ENCODE results near the gene ZP4. TPM values are rescaled to one million over a fixed set of nuclear protein-coding genes. Genes with fewer than 3 reads are reported as not detected.
"Not testable (repeated sequence)": the region's sequence is repeated elsewhere in the genome, so short reads cannot be mapped to it uniquely, and the experiment has no call there.

Gene ZP4
- total and polyA plus RNA-seq, 2 experiments from 2014 or later = not detected

DNA sequence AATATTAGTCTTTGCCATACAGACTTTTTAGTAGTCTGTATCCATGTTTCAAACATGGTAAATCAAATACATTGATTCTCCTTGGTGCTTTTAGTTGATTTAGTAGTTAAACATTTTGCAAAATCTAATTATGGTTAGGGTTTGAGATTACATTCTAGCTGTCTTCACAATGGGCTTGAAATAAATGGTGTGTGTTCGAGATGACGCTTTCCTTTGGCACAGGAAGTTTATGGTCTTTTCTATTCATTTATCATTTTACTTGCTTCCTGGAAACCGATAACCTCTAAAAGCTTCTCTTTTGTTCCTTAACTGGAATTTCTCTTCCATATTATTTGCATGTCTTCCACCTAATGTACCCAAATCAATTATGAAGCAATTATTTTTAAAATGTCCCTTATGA is 38.4 kb downstream of the ZP4 start (continued):
- TF ChIP-seq, protein P1, sequence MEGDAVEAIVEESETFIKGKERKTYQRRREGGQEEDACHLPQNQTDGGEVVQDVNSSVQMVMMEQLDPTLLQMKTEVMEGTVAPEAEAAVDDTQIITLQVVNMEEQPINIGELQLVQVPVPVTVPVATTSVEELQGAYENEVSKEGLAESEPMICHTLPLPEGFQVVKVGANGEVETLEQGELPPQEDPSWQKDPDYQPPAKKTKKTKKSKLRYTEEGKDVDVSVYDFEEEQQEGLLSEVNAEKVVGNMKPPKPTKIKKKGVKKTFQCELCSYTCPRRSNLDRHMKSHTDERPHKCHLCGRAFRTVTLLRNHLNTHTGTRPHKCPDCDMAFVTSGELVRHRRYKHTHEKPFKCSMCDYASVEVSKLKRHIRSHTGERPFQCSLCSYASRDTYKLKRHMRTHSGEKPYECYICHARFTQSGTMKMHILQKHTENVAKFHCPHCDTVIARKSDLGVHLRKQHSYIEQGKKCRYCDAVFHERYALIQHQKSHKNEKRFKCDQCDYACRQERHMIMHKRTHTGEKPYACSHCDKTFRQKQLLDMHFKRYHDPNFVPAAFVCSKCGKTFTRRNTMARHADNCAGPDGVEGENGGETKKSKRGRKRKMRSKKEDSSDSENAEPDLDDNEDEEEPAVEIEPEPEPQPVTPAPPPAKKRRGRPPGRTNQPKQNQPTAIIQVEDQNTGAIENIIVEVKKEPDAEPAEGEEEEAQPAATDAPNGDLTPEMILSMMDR (conservative IDR thresholded peaks at IDR 0.05; ENCODE audit: low read depth in 2 of 2) = no peak
- no peak for TF ChIP-seq EZH2phosphoT487 (IDR thresholded peaks at IDR 0.05; ENCODE audit: unreplicated experiment)

DNA sequence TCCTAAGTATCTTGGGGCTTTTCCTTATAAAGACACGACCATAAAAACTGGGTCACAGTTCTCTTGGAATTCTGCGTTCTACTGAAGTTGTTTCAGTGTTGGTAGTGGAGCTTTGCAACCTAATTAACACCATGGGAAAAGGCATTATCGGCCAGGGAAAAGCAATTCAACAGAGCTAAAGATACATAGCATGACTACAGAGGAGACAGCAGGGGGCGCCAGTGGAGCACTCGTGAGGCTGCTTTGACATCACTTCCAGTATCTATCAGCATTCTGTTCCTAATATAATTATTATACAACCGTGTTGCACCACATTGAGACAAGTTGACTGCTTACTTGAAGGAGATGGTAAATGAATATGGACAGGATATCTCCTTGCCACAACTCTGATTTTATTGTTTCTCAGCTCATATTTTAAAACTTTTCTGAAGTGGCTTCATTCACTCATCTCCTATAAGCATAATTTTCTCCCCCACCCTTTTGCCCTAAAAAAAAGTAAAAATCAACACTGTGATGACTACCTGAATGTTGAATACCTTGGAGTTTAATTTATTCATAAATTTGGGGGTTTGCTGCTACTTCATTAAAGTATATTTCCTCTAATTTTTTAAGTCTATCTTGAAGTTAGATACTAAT is 39.4 kb downstream of the ZP4 start:
- Mint-ChIP-seq H3K9me3 (peaks cover 9% of the 10 kb centered on the region; the same call in 2 of the 3 replicates), H3K27me3 (ENCODE audit: insufficient read depth, low read depth, poor library complexity) (no peaks in the 10 kb centered on the region), H3K4me3 (no peak overlapping the region), H3K4me1 (peaks cover 5% of the 10 kb centered on the region; the same call in 2 of the 3 replicates), H3K27ac (no peak overlapping the region), H3K36me3 (ENCODE audit: low read depth) (peaks cover 10% of the 10 kb centered on the region; the same call in 2 of the 3 replicates)
- Histone ChIP-seq H3K27ac (ENCODE audit: low read depth) (no peak overlapping the region), H3F3A (replicated peaks; ENCODE audit: low read depth) (no peaks in the 10 kb centered on the region), H3K27me3 (ENCODE audit: insufficient read depth) (no peaks in the 10 kb centered on the region), H4K20me1 (replicated peaks; ENCODE audit: insufficient read depth) (no peaks in the 10 kb centered on the region), H3K9me2 (ENCODE audit: insufficient read depth) (no peaks in the 10 kb centered on the region), H3K36me3 (ENCODE audit: insufficient read depth) (no peaks in the 10 kb centered on the region; the same call in 1 of the 2 replicates), H2AFZ (no peak overlapping the region), H3K4me1 (ENCODE audit: insufficient read depth) (no peaks in the 10 kb centered on the region; the same call in 1 of the 2 replicates), H3K79me2 (replicated peaks; ENCODE audit: insufficient read depth) (no peaks in the 10 kb centered on the region), H3K4me3 (no peak overlapping the region), H3K4me2 (no peak overlapping the region)
- peak; percentile 91 for DNase-seq (ENCODE audit: low spot score)
- ATAC-seq = peak; percentile 84
- TF ChIP-seq, protein P1 (conservative IDR thresholded peaks at IDR 0.05; ENCODE audit: low read depth in 2 of 2) = peak; percentile 93 to 94
- TF ChIP-seq, protein P2, sequence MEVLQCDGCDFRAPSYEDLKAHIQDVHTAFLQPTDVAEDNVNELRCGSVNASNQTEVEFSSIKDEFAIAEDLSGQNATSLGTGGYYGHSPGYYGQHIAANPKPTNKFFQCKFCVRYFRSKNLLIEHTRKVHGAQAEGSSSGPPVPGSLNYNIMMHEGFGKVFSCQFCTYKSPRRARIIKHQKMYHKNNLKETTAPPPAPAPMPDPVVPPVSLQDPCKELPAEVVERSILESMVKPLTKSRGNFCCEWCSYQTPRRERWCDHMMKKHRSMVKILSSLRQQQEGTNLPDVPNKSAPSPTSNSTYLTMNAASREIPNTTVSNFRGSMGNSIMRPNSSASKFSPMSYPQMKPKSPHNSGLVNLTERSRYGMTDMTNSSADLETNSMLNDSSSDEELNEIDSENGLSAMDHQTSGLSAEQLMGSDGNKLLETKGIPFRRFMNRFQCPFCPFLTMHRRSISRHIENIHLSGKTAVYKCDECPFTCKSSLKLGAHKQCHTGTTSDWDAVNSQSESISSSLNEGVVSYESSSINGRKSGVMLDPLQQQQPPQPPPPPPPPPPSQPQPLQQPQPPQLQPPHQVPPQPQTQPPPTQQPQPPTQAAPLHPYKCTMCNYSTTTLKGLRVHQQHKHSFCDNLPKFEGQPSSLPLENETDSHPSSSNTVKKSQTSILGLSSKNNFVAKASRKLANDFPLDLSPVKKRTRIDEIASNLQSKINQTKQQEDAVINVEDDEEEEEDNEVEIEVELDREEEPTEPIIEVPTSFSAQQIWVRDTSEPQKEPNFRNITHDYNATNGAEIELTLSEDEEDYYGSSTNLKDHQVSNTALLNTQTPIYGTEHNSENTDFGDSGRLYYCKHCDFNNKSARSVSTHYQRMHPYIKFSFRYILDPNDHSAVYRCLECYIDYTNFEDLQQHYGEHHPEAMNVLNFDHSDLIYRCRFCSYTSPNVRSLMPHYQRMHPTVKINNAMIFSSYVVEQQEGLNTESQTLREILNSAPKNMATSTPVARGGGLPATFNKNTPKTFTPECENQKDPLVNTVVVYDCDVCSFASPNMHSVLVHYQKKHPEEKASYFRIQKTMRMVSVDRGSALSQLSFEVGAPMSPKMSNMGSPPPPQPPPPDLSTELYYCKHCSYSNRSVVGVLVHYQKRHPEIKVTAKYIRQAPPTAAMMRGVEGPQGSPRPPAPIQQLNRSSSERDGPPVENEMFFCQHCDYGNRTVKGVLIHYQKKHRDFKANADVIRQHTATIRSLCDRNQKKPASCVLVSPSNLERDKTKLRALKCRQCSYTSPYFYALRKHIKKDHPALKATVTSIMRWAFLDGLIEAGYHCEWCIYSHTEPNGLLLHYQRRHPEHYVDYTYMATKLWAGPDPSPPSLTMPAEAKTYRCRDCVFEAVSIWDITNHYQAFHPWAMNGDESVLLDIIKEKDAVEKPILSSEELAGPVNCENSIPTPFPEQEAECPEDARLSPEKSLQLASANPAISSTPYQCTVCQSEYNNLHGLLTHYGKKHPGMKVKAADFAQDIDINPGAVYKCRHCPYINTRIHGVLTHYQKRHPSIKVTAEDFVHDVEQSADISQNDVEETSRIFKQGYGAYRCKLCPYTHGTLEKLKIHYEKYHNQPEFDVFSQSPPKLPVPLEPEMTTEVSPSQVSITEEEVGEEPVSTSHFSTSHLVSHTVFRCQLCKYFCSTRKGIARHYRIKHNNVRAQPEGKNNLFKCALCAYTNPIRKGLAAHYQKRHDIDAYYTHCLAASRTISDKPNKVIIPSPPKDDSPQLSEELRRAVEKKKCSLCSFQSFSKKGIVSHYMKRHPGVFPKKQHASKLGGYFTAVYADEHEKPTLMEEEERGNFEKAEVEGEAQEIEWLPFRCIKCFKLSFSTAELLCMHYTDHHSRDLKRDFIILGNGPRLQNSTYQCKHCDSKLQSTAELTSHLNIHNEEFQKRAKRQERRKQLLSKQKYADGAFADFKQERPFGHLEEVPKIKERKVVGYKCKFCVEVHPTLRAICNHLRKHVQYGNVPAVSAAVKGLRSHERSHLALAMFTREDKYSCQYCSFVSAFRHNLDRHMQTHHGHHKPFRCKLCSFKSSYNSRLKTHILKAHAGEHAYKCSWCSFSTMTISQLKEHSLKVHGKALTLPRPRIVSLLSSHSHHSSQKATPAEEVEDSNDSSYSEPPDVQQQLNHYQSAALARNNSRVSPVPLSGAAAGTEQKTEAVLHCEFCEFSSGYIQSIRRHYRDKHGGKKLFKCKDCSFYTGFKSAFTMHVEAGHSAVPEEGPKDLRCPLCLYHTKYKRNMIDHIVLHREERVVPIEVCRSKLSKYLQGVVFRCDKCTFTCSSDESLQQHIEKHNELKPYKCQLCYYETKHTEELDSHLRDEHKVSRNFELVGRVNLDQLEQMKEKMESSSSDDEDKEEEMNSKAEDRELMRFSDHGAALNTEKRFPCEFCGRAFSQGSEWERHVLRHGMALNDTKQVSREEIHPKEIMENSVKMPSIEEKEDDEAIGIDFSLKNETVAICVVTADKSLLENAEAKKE (CRISPR knock-in tag; IDR thresholded peaks at IDR 0.05) = no peak

DNA sequence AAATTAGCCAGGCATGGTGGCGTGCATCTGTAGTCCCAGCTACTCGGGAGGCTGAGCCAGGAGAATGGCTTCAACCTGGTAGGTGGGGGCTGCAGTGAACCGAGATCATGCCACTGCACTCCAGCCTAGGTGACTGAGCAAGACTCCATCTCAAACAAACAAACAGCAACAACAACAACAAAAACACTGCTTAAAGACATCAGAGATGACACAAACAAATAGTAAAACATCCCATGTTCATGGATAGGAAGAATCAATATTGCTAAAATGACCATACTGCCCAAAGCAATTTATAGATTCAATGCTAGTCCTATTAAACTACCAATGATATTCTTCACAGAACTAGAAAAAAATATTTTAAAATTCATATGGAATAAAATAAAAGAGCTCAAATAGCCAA is 47.2 kb downstream of the ZP4 start:
- not testable (repeated sequence) for DNase-seq (ENCODE audit: low spot score); H3K36me3 Mint-ChIP-seq (ENCODE audit: low read depth); H2AFZ ChIP-seq; H4K20me1 ChIP-seq (replicated peaks; ENCODE audit: insufficient read depth); H3K79me2 ChIP-seq (replicated peaks; ENCODE audit: insufficient read depth); H3K36me3 ChIP-seq (ENCODE audit: insufficient read depth); H3K4me3 ChIP-seq; H3K4me1 Mint-ChIP-seq; H3K27me3 Mint-ChIP-seq (ENCODE audit: insufficient read depth, low read depth, poor library complexity); H3K4me1 ChIP-seq (ENCODE audit: insufficient read depth); H3F3A ChIP-seq (replicated peaks; ENCODE audit: low read depth); H3K27ac Mint-ChIP-seq; H3K4me2 ChIP-seq; H3K4me3 Mint-ChIP-seq; ATAC-seq; H3K27ac ChIP-seq (ENCODE audit: low read depth); H3K9me3 Mint-ChIP-seq; H3K27me3 ChIP-seq (ENCODE audit: insufficient read depth); H3K9me2 ChIP-seq (ENCODE audit: insufficient read depth)

Data from GM23338 (cell line).